IMR-90 (cell line): ENCODE measurements around the gene CDC42SE1. TPM values are rescaled to one million over a fixed set of nuclear protein-coding genes. Genes with fewer than 3 reads are reported as not detected.
A peak's percentile ranks its signal among the peaks of the same experiment; 100 is the strongest.

Experiments
- ATAC-seq: fragments of 200-7000 bp; cut with Tn5 transposase; 2 replicates; pipeline ENCODE4 v1.9.1; 2020; ENCODE audit warnings: low read depth, mild to moderate bottlenecking, moderate library complexity
- BruUV-seq: library from RNA; stranded (reverse); fragments of 400-500 nt; replicated peaks from 2 replicates; lab custom pipeline; 2021; lab: Mats Ljungman, UMichigan
- CTCF ChIA-PET: fragments of 300-600 bp; formaldehyde crosslinking; extraction: SDS; loops from one replicate; lab custom pipeline; 2021; ENCODE audit warnings: antibody characterized with exemption; lab: Yijun Ruan, JAX
- POLR2A ChIA-PET: fragments of 300-600 bp; sonication (Branson Sonifier 250); formaldehyde crosslinking; loops from one replicate; lab custom pipeline; 2022; ENCODE audit warnings: antibody characterized with exemption; ENCODE audit not compliant: unreplicated experiment; lab: Charles Lee
- DNase-seq: peaks from one replicate; pipeline ENCODE4 v3.0.0; 2013
- H2AFZ ChIP-seq: replicated peaks from 2 replicates; pipeline ENCODE3; 2013; ENCODE audit warnings: low read length, mild to moderate bottlenecking; ENCODE audit not compliant: poor library complexity
- H2AK5ac ChIP-seq: 2 replicates; pipeline ENCODE4 v1.6.1; 2013; ENCODE audit warnings: low read depth, low read length, inconsistent platforms
- H2AK9ac ChIP-seq: replicated peaks from 2 replicates; pipeline ENCODE3; 2013; ENCODE audit warnings: mild to moderate bottlenecking, low read depth, low read length, moderate library complexity; ENCODE audit not compliant: poor library complexity
- H2BK120ac ChIP-seq: 2 replicates; pipeline ENCODE4 v1.6.1; 2013; ENCODE audit warnings: low read depth, low read length, inconsistent platforms
- H2BK15ac ChIP-seq: 3 replicates; pipeline ENCODE4 v1.6.1; 2013; ENCODE audit warnings: low read depth, low read length, inconsistent platforms
- H2BK20ac ChIP-seq: 2 replicates; pipeline ENCODE4 v1.6.1; 2013; ENCODE audit warnings: low read depth, mild to moderate bottlenecking, inconsistent platforms, low read length, moderate library complexity
- H2BK5ac ChIP-seq: 2 replicates; pipeline ENCODE4 v1.6.1; 2013; ENCODE audit warnings: mild to moderate bottlenecking, low read depth, low read length, inconsistent platforms; ENCODE audit not compliant: poor library complexity, severe bottlenecking
- H3K14ac ChIP-seq: replicated peaks from 2 replicates; pipeline ENCODE4 v1.6.1; 2013; ENCODE audit warnings: low read depth, low read length, inconsistent platforms
- H3K18ac ChIP-seq: 2 replicates; pipeline ENCODE4 v1.6.1; 2013; ENCODE audit warnings: low read depth, low read length, control low read depth
- H3K23ac ChIP-seq: 2 replicates; pipeline ENCODE4 v1.6.1; 2013; ENCODE audit warnings: low read depth, low read length, inconsistent platforms
- H3K27ac ChIP-seq: 2 replicates; pipeline ENCODE4 v1.5.1; 2013; ENCODE audit warnings: mild to moderate bottlenecking, control low read depth, low read length; ENCODE audit not compliant: insufficient read depth
- H3K27me3 ChIP-seq: 2 replicates; pipeline ENCODE4 v1.6.1; 2013; ENCODE audit warnings: low read length; ENCODE audit not compliant: control insufficient read depth, insufficient read depth
- H3K36me3 ChIP-seq: 2 replicates; pipeline ENCODE4 v1.6.1; 2013; ENCODE audit warnings: low read length, mixed read lengths; ENCODE audit not compliant: control insufficient read depth, insufficient read depth
- H3K4ac ChIP-seq: 2 replicates; pipeline ENCODE4 v1.6.1; 2013; ENCODE audit warnings: low read depth, low read length, inconsistent platforms
- H3K4me1 ChIP-seq: 2 replicates; pipeline ENCODE4 v1.6.1; 2013; ENCODE audit warnings: low read length, mixed read lengths; ENCODE audit not compliant: control insufficient read depth, insufficient read depth
- H3K4me2 ChIP-seq: 2 replicates; pipeline ENCODE4 v1.6.1; 2013; ENCODE audit warnings: low read depth, mild to moderate bottlenecking, control low read depth, low read length, moderate library complexity
- H3K4me3 ChIP-seq: 2 replicates; pipeline ENCODE4 v1.5.1; 2013; ENCODE audit warnings: low read depth, mild to moderate bottlenecking, control low read depth, low read length, moderate library complexity; ENCODE audit not compliant: insufficient read depth
- H3K56ac ChIP-seq: 2 replicates; pipeline ENCODE4 v1.6.1; 2013; ENCODE audit warnings: low read length, inconsistent platforms; ENCODE audit not compliant: insufficient read depth; ENCODE audit errors: extremely low read depth
- H3K79me1 ChIP-seq, 2 experiments: 2 replicates each; pipeline ENCODE4 v1.6.1; 2013; ENCODE audit warnings: low read length in 2 of 2, inconsistent platforms in 1 of 2, low read depth in 1 of 2
- H3K9ac ChIP-seq: 2 replicates; pipeline ENCODE4 v1.6.1; 2013; ENCODE audit warnings: low read depth, low read length, control low read depth
- H3K9me1 ChIP-seq: 2 replicates; pipeline ENCODE4 v1.6.1; 2013; ENCODE audit warnings: low read length, inconsistent platforms; ENCODE audit not compliant: insufficient read depth
- H3K9me3 ChIP-seq: 2 replicates; pipeline ENCODE4 v1.6.1; 2013; ENCODE audit warnings: low read length; ENCODE audit not compliant: control insufficient read depth, insufficient read depth
- H4K20me1 ChIP-seq: 2 replicates; pipeline ENCODE4 v1.6.1; 2013; ENCODE audit warnings: low read length, inconsistent platforms; ENCODE audit not compliant: insufficient read depth
- H4K5ac ChIP-seq: 2 replicates; pipeline ENCODE4 v1.6.1; 2013; ENCODE audit warnings: mild to moderate bottlenecking, low read depth, low read length, control low read depth
- H4K8ac ChIP-seq, 2 experiments: 2 replicates each; pipeline ENCODE4 v1.6.1; 2013; ENCODE audit warnings: low read depth in 2 of 2, low read length in 2 of 2, control low read depth in 1 of 2, inconsistent platforms in 1 of 2
- H4K91ac ChIP-seq: 2 replicates; pipeline ENCODE4 v1.6.1; 2013; ENCODE audit warnings: low read depth, low read length, inconsistent platforms; ENCODE audit not compliant: insufficient read depth
- CHD1 ChIP-seq: IDR thresholded peaks from 2 replicates; pipeline ENCODE4 v1.6.1; 2012; ENCODE audit warnings: low read depth, low read length, improper control_type of control experiment
- FOS ChIP-seq: fragments of 150-350 bp; IDR thresholded peaks from 2 replicates; pipeline ENCODE4 v1.6.1; 2016; ENCODE audit warnings: low read depth, low read length
- MAFK ChIP-seq: IDR thresholded peaks from 2 replicates; pipeline ENCODE4 v1.6.1; 2012; ENCODE audit warnings: low read depth, low read length, improper control_type of control experiment
- MAZ ChIP-seq: IDR thresholded peaks from 2 replicates; pipeline ENCODE4 v1.6.1; 2012; ENCODE audit warnings: low read depth, mild to moderate bottlenecking, low read length, improper control_type of control experiment, moderate library complexity, borderline replicate concordance
- MXI1 ChIP-seq: IDR thresholded peaks from 2 replicates; pipeline ENCODE4 v1.6.1; 2012; ENCODE audit warnings: low read depth, mild to moderate bottlenecking, low read length, moderate library complexity, borderline replicate concordance
- NFE2L2 ChIP-seq: fragments of 150-350 bp; IDR thresholded peaks from 2 replicates; pipeline ENCODE4 v1.6.1; 2016; ENCODE audit warnings: low read depth, mild to moderate bottlenecking, low read length
- POLR2A ChIP-seq: IDR thresholded peaks from 2 replicates; pipeline ENCODE4 v1.6.1; 2012; ENCODE audit warnings: mild to moderate bottlenecking, low read depth, low read length
- RCOR1 ChIP-seq: IDR thresholded peaks from 2 replicates; pipeline ENCODE4 v1.6.1; 2012; ENCODE audit warnings: mild to moderate bottlenecking, low read length, improper control_type of control experiment; ENCODE audit not compliant: insufficient replicate concordance
- RFX5 ChIP-seq: IDR thresholded peaks from 2 replicates; pipeline ENCODE4 v1.8.0; 2012; ENCODE audit warnings: low read depth, mild to moderate bottlenecking, low read length, moderate library complexity
- WGBS, 2 experiments: methylation state at CpG; one replicate each; pipeline versions ENCODE4 v1.1.5 to v1.1.7; 2013; ENCODE audit warnings: missing lambda C conversion rate in 2 of 2; ENCODE audit not compliant: insufficient read length in 1 of 2; ENCODE audit errors: extremely low coverage in 2 of 2; 5-methylcytosine and 5-hydroxymethylcytosine counted together
- dilution Hi-C: fragments of 300-500 bp; cut with HindIII; formaldehyde crosslinking; loops from one replicate; pipeline ENCODE4 v1.14.3; 2018; ENCODE audit warnings: low sequenced_read_pairs; ENCODE audit not compliant: unreplicated experiment
- in situ Hi-C: fragments of 300-500 bp; cut with MboI; formaldehyde crosslinking; loops from 3 replicates; pipeline ENCODE4 v1.14.3; 2019; ENCODE audit warnings: low sequenced_read_pairs, inconsistent platforms, mixed read lengths
- intact Hi-C: fragments of 100-400 bp; cut with micrococcal nuclease; formaldehyde crosslinking; loops from 2 replicates; pipeline ENCODE4 v1.10.0; 2022
- polyA plus RNA-seq, 3 experiments: library from polyadenylated mRNA; depleted of rRNA; stranded (reverse); fragments of >200 nt; gene quantifications; 2 replicates each; pipeline ENCODE4 v1.2.3, GENCODE V29; 2012; ENCODE audit warnings: low replicate concordance in 1 of 3
- total RNA-seq: library from RNA; depleted of rRNA; stranded (reverse); fragments of >200 nt; gene quantifications from 2 replicates; pipeline ENCODE4 v1.2.3, GENCODE V29; 2012
- TF ChIP-seq, protein P1 (sequence below): fragments of 150-350 bp; IDR thresholded peaks from 2 replicates; pipeline ENCODE4 v1.6.1; 2016; ENCODE audit warnings: low read depth, mild to moderate bottlenecking, low read length, moderate library complexity, borderline replicate concordance
- TF ChIP-seq, protein P2 (sequence below): fragments of 150-350 bp; IDR thresholded peaks from 2 replicates; pipeline ENCODE4 v1.6.1; 2017; ENCODE audit warnings: mild to moderate bottlenecking, antibody characterized with exemption, low read length, low read depth

Gene CDC42SE1
- total and polyA plus RNA-seq, 2 of the 4 experiments (the other 2 are of a cell fraction) = 47.0 to 58.5 TPM

DNA sequence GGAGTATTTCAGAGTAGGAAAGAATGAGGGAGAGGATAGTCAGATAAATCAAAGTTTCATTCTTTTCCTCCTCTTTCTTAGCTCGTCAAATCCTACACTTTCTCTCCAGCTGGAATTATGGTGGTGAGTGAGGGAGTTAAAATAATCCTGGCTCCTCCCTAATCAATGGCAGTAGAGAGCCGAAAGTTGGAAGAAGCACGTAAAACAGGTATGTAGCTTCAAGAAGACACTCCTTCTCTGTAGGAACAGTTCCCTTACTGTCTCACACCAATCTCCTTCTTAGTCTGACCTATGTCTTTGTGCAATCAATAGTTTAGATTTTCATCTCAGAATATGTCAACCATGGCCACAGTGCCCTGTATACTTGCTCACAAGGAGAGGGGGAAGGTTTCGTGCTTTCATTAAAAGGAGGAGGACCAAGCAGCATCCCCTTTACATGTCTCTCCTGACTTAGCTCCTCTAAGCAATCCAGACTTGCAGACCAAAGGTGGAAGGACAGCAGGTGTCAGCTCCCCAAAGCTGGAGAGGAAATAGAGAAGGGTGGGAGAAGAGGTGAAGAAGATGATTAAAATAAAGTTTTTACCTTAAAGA, 53.6 kb downstream of the CDC42SE1 start:
- Histone ChIP-seq H4K91ac (peak overlapping the region; percentile 76), H3K18ac (peak overlapping the region; percentile 62), H2BK20ac (no peak overlapping the region), H3K14ac (peak overlapping the region; percentile 87), H3K4ac (peak overlapping the region; percentile 82), H3K27ac (peak overlapping the region; percentile 80), H2BK15ac (no peak overlapping the region; the same call in 1 of the 3 replicates), H4K5ac (peak overlapping the region; percentile 70; the same call in 1 of the 2 replicates), H3K23ac (peak overlapping the region; percentile 83; the same call in 1 of the 2 replicates), H2BK120ac (peak overlapping the region; percentile 82; the same call in 1 of the 2 replicates), H3K36me3 (peaks cover 9% of the 10 kb centered on the region; the same call in 1 of the 2 replicates), H3K9me1 (peaks cover 11% of the 10 kb centered on the region), H2AK9ac (peak overlapping the region; percentile 82), H3K79me1 (peaks cover 11 to 40% of the 10 kb centered on the region in 2 experiments), H2AK5ac (peak overlapping the region; percentile 37; the same call in 1 of the 2 replicates), H4K8ac (peak overlapping the region; percentile 57 to 81), H2AFZ (peak overlapping the region; percentile 93), H3K9ac (peak overlapping the region; percentile 88), H3K27me3 (no peaks in the 10 kb centered on the region), H2BK5ac (peak overlapping the region; percentile 75), H3K4me1 (peaks cover 8% of the 10 kb centered on the region), H4K20me1 (no peaks in the 10 kb centered on the region), H3K9me3 (no peaks in the 10 kb centered on the region), H3K4me2 (peak overlapping the region; percentile 79), H3K56ac (no peak overlapping the region), H3K4me3 (peak overlapping the region; percentile 47)
- intact Hi-C loops (loop anchor here (5.0 to 10.0 kb wide), 2 partner anchors 56 to 441 kb away; partner anchors contain the start of gene MLLT11), dilution Hi-C loops (no loop called here), in situ Hi-C loops (no loop called here)
- no CpG with 5 or more reads among the region's 4 CpGs for WGBS, 2 experiments
- DNase-seq (no peak), ATAC-seq (no peak)
- BruUV-seq = no TSS peak
- TF ChIP-seq MAFK (no peak), CHD1 (no peak), RCOR1 (no peak), RFX5 (no peak), FOS (no peak), POLR2A (no peak), NFE2L2 (no peak), MAZ (no peak), MXI1 (no peak)
- TF ChIP-seq, protein P1, sequence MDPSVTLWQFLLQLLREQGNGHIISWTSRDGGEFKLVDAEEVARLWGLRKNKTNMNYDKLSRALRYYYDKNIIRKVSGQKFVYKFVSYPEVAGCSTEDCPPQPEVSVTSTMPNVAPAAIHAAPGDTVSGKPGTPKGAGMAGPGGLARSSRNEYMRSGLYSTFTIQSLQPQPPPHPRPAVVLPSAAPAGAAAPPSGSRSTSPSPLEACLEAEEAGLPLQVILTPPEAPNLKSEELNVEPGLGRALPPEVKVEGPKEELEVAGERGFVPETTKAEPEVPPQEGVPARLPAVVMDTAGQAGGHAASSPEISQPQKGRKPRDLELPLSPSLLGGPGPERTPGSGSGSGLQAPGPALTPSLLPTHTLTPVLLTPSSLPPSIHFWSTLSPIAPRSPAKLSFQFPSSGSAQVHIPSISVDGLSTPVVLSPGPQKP = no peak
- TF ChIP-seq, protein P2, sequence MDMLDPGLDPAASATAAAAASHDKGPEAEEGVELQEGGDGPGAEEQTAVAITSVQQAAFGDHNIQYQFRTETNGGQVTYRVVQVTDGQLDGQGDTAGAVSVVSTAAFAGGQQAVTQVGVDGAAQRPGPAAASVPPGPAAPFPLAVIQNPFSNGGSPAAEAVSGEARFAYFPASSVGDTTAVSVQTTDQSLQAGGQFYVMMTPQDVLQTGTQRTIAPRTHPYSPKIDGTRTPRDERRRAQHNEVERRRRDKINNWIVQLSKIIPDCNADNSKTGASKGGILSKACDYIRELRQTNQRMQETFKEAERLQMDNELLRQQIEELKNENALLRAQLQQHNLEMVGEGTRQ = no peak
- POLR2A ChIA-PET = interaction anchor here (1.0 kb wide), 1 partner anchor 42 kb away, joined by 4 read pairs; the partner anchor contains the start of gene C1orf56
- CTCF ChIA-PET = interaction anchor here (0.5 to 2.3 kb wide), 7 partner anchors 9 to 628 kb away, joined by 3 to 24 read pairs (median 6); partner anchors contain the start of gene ANXA9
